Globus pallidus (tissue), 1 donor: ENCODE data around the gene TSC22D2.

Source experiments
- DNase-seq: peaks from one replicate; pipeline ENCODE4 v3.0.0-alpha.2; 2015; ENCODE audit warnings: low spot score

Gene TSC22D2

GRCh38 chr3:150385296-150386242, 22.5 kb upstream of the TSC22D2 start:
- DNase-seq: no peak

- DNase-seq: no peak
These were observed 19.3 kb upstream of the TSC22D2 start for GRCh38 chr3:150388498-150389418.

- no peak for DNase-seq
These were observed 18.0 kb upstream of the TSC22D2 start for GRCh38 chr3:150390087-150390486.

GRCh38 chr3:150391161-150391560, 16.9 kb upstream of the TSC22D2 start:
- DNase-seq: no peak

GRCh38 chr3:150393745-150394144, 14.4 kb upstream of the TSC22D2 start:
- no peak for DNase-seq

- DNase-seq: no peak
These were observed 13.5 kb upstream of the TSC22D2 start for GRCh38 chr3:150394606-150395005.

- DNase-seq: no peak
These were observed 11.6 kb upstream of the TSC22D2 start for GRCh38 chr3:150396491-150396890.

- no peak for DNase-seq
These were observed 11.0 kb upstream of the TSC22D2 start for GRCh38 chr3:150396956-150397550.

- DNase-seq: no peak
These were observed 9.0 kb upstream of the TSC22D2 start for GRCh38 chr3:150399060-150399459.

GRCh38 chr3:150401285-150401684, 6.8 kb upstream of the TSC22D2 start:
- no peak for DNase-seq

- DNase-seq: no peak
These were observed 5.9 kb upstream of the TSC22D2 start for GRCh38 chr3:150402217-150402616.

- DNase-seq: no peak
These were observed 4.1 kb upstream of the TSC22D2 start for GRCh38 chr3:150404023-150404422.

- peak; percentile 33 for DNase-seq
These were observed 869 bp upstream of the TSC22D2 start for GRCh38 chr3:150407051-150407807.

GRCh38 chr3:150407808-150408220, 284 bp upstream of the TSC22D2 start:
- DNase-seq: no peak

GRCh38 chr3:150409125-150409511, 1.0 kb downstream of the TSC22D2 start:
- peak; percentile 63 for DNase-seq

GRCh38 chr3:150409512-150410310, 1.6 kb downstream of the TSC22D2 start:
- peak; percentile 80 for DNase-seq

- peak; percentile 51 for DNase-seq
These were observed 2.4 kb downstream of the TSC22D2 start for GRCh38 chr3:150410311-150411105.

- no peak for DNase-seq
These were observed 3.0 kb downstream of the TSC22D2 start for GRCh38 chr3:150411106-150411460.

GRCh38 chr3:150411546-150411945, 3.4 kb downstream of the TSC22D2 start:
- peak; percentile 12 for DNase-seq

- DNase-seq: no peak
These were observed 3.9 kb downstream of the TSC22D2 start for GRCh38 chr3:150411976-150412375.
